Measurements from ENCODE around the gene ARX. TPM values are rescaled to one million over a fixed set of nuclear protein-coding genes. Genes with fewer than 3 reads are reported as not detected.

Gene ARX
- polyA plus RNA-seq, 1 of the 3 experiments (the other 2 are of a cell fraction), result not detected

- Histone ChIP-seq H2AFZ (ENCODE audit: low read depth) (no peak overlapping the region), H3F3A (replicated peaks; ENCODE audit: insufficient read depth) (no peaks in the 10 kb centered on the region), H3K79me2 (ENCODE audit: insufficient read depth) (no peaks in the 10 kb centered on the region), H3K4me1 (ENCODE audit: control insufficient read depth in 1 of 2, insufficient read depth in 2 of 2, low read depth in 1 of 2, low read length in 1 of 2) (no peaks in the 10 kb centered on the region), H3K4me3 (ENCODE audit: low read depth in 2 of 2, low read length in 1 of 2) (no peak overlapping the region), H3K9me2 (no peaks in the 10 kb centered on the region), H3K9me3 (no peaks in the 10 kb centered on the region), H3K27me3 (ENCODE audit: insufficient read depth) (no peaks in the 10 kb centered on the region), H3K4me2 (no peak overlapping the region), H3K36me3 (replicated peaks in 1 of 2; ENCODE audit: control insufficient read depth in 1 of 2, insufficient read depth in 2 of 2, low read length in 1 of 2) (no peaks in the 10 kb centered on the region), H3K27ac (ENCODE audit: low read depth in 2 of 2, low read length in 1 of 2) (no peak overlapping the region), H3K9ac (no peak overlapping the region), H4K20me1 (ENCODE audit: insufficient read depth) (no peaks in the 10 kb centered on the region)
- CTCF ChIA-PET, result no interaction called here
- POLR2A ChIA-PET, result no interaction called here
- WGBS (ENCODE audit: low lambda C conversion rate), result 50% methylated on average over 8 of the region's 8 CpGs
- no peak for TF ChIP-seq FOSL2 (IDR thresholded peaks at IDR 0.05; ENCODE audit: borderline replicate concordance, low read depth)
- TF ChIP-seq PBX3 (IDR thresholded peaks at IDR 0.05), result no peak
- TF ChIP-seq EP300 (IDR thresholded peaks at IDR 0.05; ENCODE audit: borderline replicate concordance in 1 of 2, low read depth in 1 of 2, low read length in 1 of 2), result no peak
- no peak for TF ChIP-seq REST (IDR thresholded peaks at IDR 0.05; ENCODE audit: low read depth, low read length)
- TF ChIP-seq YY1 (IDR thresholded peaks at IDR 0.05; ENCODE audit: low read depth), result no peak
- TF ChIP-seq GABPA (IDR thresholded peaks at IDR 0.05; ENCODE audit: low read depth), result no peak
- TF ChIP-seq TAF1 (IDR thresholded peaks at IDR 0.05; ENCODE audit: borderline replicate concordance, low read depth, low read length), result no peak
- no peak for TF ChIP-seq IRF3 (IDR thresholded peaks at IDR 0.05; ENCODE audit: low read depth, low read length)
- DNase-seq, result no peak
Measured at GRCh38 chrX:24999511-24999910, 16.3 kb downstream of the ARX start.

- no peak for DNase-seq
- Histone ChIP-seq H3K4me1 (ENCODE audit: control insufficient read depth in 1 of 2, insufficient read depth in 2 of 2, low read depth in 1 of 2, low read length in 1 of 2) (peaks cover 0 to 2% of the 10 kb centered on the region in 2 experiments; a peak in 1 of 4 replicates), H3K9me3 (no peaks in the 10 kb centered on the region), H4K20me1 (ENCODE audit: insufficient read depth) (no peaks in the 10 kb centered on the region), H3F3A (replicated peaks; ENCODE audit: insufficient read depth) (no peaks in the 10 kb centered on the region), H3K4me3 (ENCODE audit: low read depth in 2 of 2, low read length in 1 of 2) (no peak overlapping the region), H3K4me2 (no peak overlapping the region), H2AFZ (ENCODE audit: low read depth) (no peak overlapping the region), H3K27me3 (ENCODE audit: insufficient read depth) (no peaks in the 10 kb centered on the region), H3K27ac (ENCODE audit: low read depth in 2 of 2, low read length in 1 of 2) (no peak overlapping the region), H3K9ac (no peak overlapping the region), H3K79me2 (ENCODE audit: insufficient read depth) (no peaks in the 10 kb centered on the region), H3K36me3 (replicated peaks in 1 of 2; ENCODE audit: control insufficient read depth in 1 of 2, insufficient read depth in 2 of 2, low read length in 1 of 2) (no peaks in the 10 kb centered on the region), H3K9me2 (no peaks in the 10 kb centered on the region)
- ChIA-PET POLR2A (no interaction called here), CTCF (no interaction called here)
- WGBS (ENCODE audit: low lambda C conversion rate), result 47% methylated on average over 5 of the region's 5 CpGs
- TF ChIP-seq SIN3A (IDR thresholded peaks at IDR 0.05; ENCODE audit: borderline replicate concordance, low read depth, low read length) (no peak), MXI1 (IDR thresholded peaks at IDR 0.05; ENCODE audit: low read depth, low read length) (no peak), EZH2phosphoT487 (IDR thresholded peaks at IDR 0.05; ENCODE audit: borderline replicate concordance, low read depth) (no peak), RFX5 (IDR thresholded peaks at IDR 0.05; ENCODE audit: low read length) (no peak), CHD2 (IDR thresholded peaks at IDR 0.05; ENCODE audit: low read length, partially characterized antibody) (no peak), GABPA (IDR thresholded peaks at IDR 0.05; ENCODE audit: low read depth) (no peak), FOXM1 (IDR thresholded peaks at IDR 0.05; ENCODE audit: low read depth) (no peak), EP300 (IDR thresholded peaks at IDR 0.05; ENCODE audit: borderline replicate concordance in 1 of 2, low read depth in 1 of 2, low read length in 1 of 2) (no peak), MEF2A (IDR thresholded peaks at IDR 0.05; ENCODE audit: borderline replicate concordance, low read depth) (no peak), TCF12 (IDR thresholded peaks at IDR 0.05) (no peak), NFIC (IDR thresholded peaks at IDR 0.05; ENCODE audit: borderline replicate concordance) (no peak), TEAD4 (IDR thresholded peaks at IDR 0.05; ENCODE audit: borderline replicate concordance, insufficient read depth) (no peak), RAD21 (IDR thresholded peaks at IDR 0.05; ENCODE audit: low read length) (no peak), GATA2 (CRISPR knock-in tag; IDR thresholded peaks at IDR 0.05) (no peak), FOSL2 (IDR thresholded peaks at IDR 0.05; ENCODE audit: borderline replicate concordance, low read depth) (no peak), POLR2AphosphoS5 (IDR thresholded peaks at IDR 0.05; ENCODE audit: low read depth, low read length) (no peak), SMC3 (IDR thresholded peaks at IDR 0.05; ENCODE audit: low read depth, low read length) (no peak), YY1 (IDR thresholded peaks at IDR 0.05; ENCODE audit: low read depth) (no peak)
Measured at GRCh38 chrX:24996096-24996709, 19.6 kb downstream of the ARX start.

Data from SK-N-SH (cell line).